Endodermal cell (in vitro differentiated cells): Measurements from ENCODE around the gene IL17D. TPM values are rescaled to one million over a fixed set of nuclear protein-coding genes. Genes with fewer than 3 reads are reported as not detected.

ENCODE experiments used
- DNase-seq: peaks from one replicate; pipeline ENCODE4 v3.0.0-alpha.2; 2017
- H3K27ac ChIP-seq: 2 replicates; pipeline ENCODE4 v1.5.1; 2013; ENCODE audit warnings: mild to moderate bottlenecking, low read depth, low read length, moderate library complexity
- H3K27me3 ChIP-seq: 2 replicates; pipeline ENCODE4 v1.6.1; 2013; ENCODE audit warnings: mild to moderate bottlenecking, low read length, moderate library complexity; ENCODE audit not compliant: insufficient read depth, control insufficient read depth, poor library complexity, severe bottlenecking
- H3K36me3 ChIP-seq: 2 replicates; pipeline ENCODE4 v1.7.0; 2013; ENCODE audit warnings: mild to moderate bottlenecking, low read length, moderate library complexity; ENCODE audit not compliant: control insufficient read depth, insufficient read depth
- H3K4me1 ChIP-seq: one replicate; pipeline ENCODE4 v1.7.0; 2013; ENCODE audit warnings: low read length; ENCODE audit not compliant: control insufficient read depth, insufficient read depth
- H3K4me3 ChIP-seq: 2 replicates; pipeline ENCODE4 v1.5.1; 2013; ENCODE audit warnings: mild to moderate bottlenecking, low read length, moderate library complexity
- H3K9ac ChIP-seq: 2 replicates; pipeline ENCODE4 v1.6.1; 2013; ENCODE audit warnings: mild to moderate bottlenecking, low read length, moderate library complexity; ENCODE audit not compliant: poor library complexity, severe bottlenecking; ENCODE audit errors: extremely low read depth
- H3K9me3 ChIP-seq: 2 replicates; pipeline ENCODE4 v1.6.1; 2013; ENCODE audit warnings: mild to moderate bottlenecking, low read length, moderate library complexity; ENCODE audit not compliant: control insufficient read depth
- H3K27ac Mint-ChIP-seq: 2 replicates; pipeline ENCODE4 v1.8.0; 2020; ENCODE audit warnings: mixed read lengths
- H3K27me3 Mint-ChIP-seq: 2 replicates; pipeline ENCODE4 v1.8.0; 2021; ENCODE audit warnings: mild to moderate bottlenecking, mixed read lengths; ENCODE audit not compliant: insufficient read depth
- H3K36me3 Mint-ChIP-seq: 2 replicates; pipeline ENCODE4 v1.8.0; 2020; ENCODE audit warnings: low read depth, mixed read lengths
- H3K4me1 Mint-ChIP-seq: 2 replicates; pipeline ENCODE4 v1.8.0; 2020; ENCODE audit warnings: mixed read lengths
- H3K4me3 Mint-ChIP-seq: 2 replicates; pipeline ENCODE4 v1.8.0; 2020; ENCODE audit warnings: mild to moderate bottlenecking, moderate library complexity, mixed read lengths
- H3K9me3 Mint-ChIP-seq: 2 replicates; pipeline ENCODE4 v1.8.0; 2020; ENCODE audit warnings: mild to moderate bottlenecking, mixed read lengths
- CTCF ChIP-seq: fragments of 200-600 bp; sonication (generic); conservative IDR thresholded peaks from 2 replicates; pipeline ENCODE4 v1.5.0; 2021; ENCODE audit warnings: antibody characterized with exemption, mild to moderate bottlenecking
- WGBS, 2 experiments: methylation state at CpG; one replicate each; pipeline versions ENCODE4 v1.1.5 to v1.1.7; 2013; ENCODE audit warnings: missing lambda C conversion rate in 2 of 2, mixed read lengths in 1 of 2; ENCODE audit not compliant: insufficient coverage in 1 of 2, insufficient read length in 1 of 2; 5-methylcytosine and 5-hydroxymethylcytosine counted together
- total RNA-seq, 2 donors: library from RNA; stranded (reverse); fragmentation: NEBNext Ultra II Directional in 1 of 2; extraction: Animal tissue kit (Norgen Biotek cat#: 25700) in 1 of 2; gene quantifications; 2 replicates in 1 of 2; 3 replicates in 1 of 2; pipeline ENCODE4 v1.2.1, GENCODE V29; 2021

IL17D gene
- total RNA-seq, 2 donors from 2014 or later, result 0.33 to 0.88 TPM

GRCh38 chr13:20704459-20705069 lies 1.1 kb downstream of the IL17D start:
- no peaks in the 10 kb centered on the region for H3K9me3 ChIP-seq
- WGBS, 2 experiments, result 34 to 41% methylated on average over 8 to 15 of the region's 20 CpGs

GRCh38 chr13:20706661-20707060 lies 3.2 kb downstream of the IL17D start:
- no peaks in the 10 kb centered on the region for H3K9me3 ChIP-seq
- no peak overlapping the region for H3K27ac Mint-ChIP-seq
- 89% methylated on average over 5 of the region's 5 CpGs for WGBS, 2 experiments
- TF ChIP-seq CTCF, result no peak
- no peak for DNase-seq
- H3K9ac ChIP-seq, result no peak overlapping the region
- H3K36me3 ChIP-seq, result no peaks in the 10 kb centered on the region
- peaks cover 16% of the 10 kb centered on the region for H3K27me3 ChIP-seq
- peaks cover 42% of the 10 kb centered on the region for H3K27me3 Mint-ChIP-seq
- H3K4me3 Mint-ChIP-seq, result no peak overlapping the region
- H3K27ac ChIP-seq, result no peak overlapping the region
- no peaks in the 10 kb centered on the region for H3K36me3 Mint-ChIP-seq
- no peak overlapping the region for H3K4me3 ChIP-seq
- H3K4me1 ChIP-seq, result peaks cover 5% of the 10 kb centered on the region
- no peaks in the 10 kb centered on the region for H3K4me1 Mint-ChIP-seq
- no peaks in the 10 kb centered on the region for H3K9me3 Mint-ChIP-seq

More at GRCh38 chr13:20704459-20705069, 1.1 kb downstream of the IL17D start:
- no peak overlapping the region for H3K4me3 ChIP-seq
- peaks cover 5% of the 10 kb centered on the region for H3K4me1 ChIP-seq
- no peak overlapping the region for H3K27ac ChIP-seq
- no peaks in the 10 kb centered on the region for H3K36me3 ChIP-seq
- Mint-ChIP-seq H3K27me3 (peaks cover 61% of the 10 kb centered on the region), H3K4me1 (no peaks in the 10 kb centered on the region), H3K36me3 (no peaks in the 10 kb centered on the region), H3K4me3 (peak overlapping the region; percentile 54), H3K27ac (no peak overlapping the region), H3K9me3 (no peaks in the 10 kb centered on the region)
- peaks cover 30% of the 10 kb centered on the region for H3K27me3 ChIP-seq
- H3K9ac ChIP-seq, result no peak overlapping the region
- DNase-seq, result peak; percentile 57
- TF ChIP-seq CTCF, result no peak

- no peak overlapping the region for H3K27ac ChIP-seq
- no peak overlapping the region for H3K4me3 ChIP-seq
- 82 to 83% methylated on average over 2 of the region's 2 CpGs for WGBS, 2 experiments
- H3K9me3 ChIP-seq, result no peaks in the 10 kb centered on the region
- no peaks in the 10 kb centered on the region for H3K36me3 ChIP-seq
- peaks cover under 1% of the 10 kb centered on the region for H3K27me3 ChIP-seq
- Mint-ChIP-seq H3K4me1 (peaks cover 4% of the 10 kb centered on the region), H3K36me3 (no peaks in the 10 kb centered on the region), H3K9me3 (no peaks in the 10 kb centered on the region), H3K4me3 (no peak overlapping the region), H3K27ac (no peak overlapping the region), H3K27me3 (peaks cover 31% of the 10 kb centered on the region)
- DNase-seq, result no peak
- H3K4me1 ChIP-seq, result no peaks in the 10 kb centered on the region
- no peak overlapping the region for H3K9ac ChIP-seq
- no peak for TF ChIP-seq CTCF
Observed at GRCh38 chr13:20708216-20708615, 4.7 kb downstream of the IL17D start.
